Upper lobe of right lung (tissue), 1 donor: ENCODE measurements around the gene LRP4. TPM values are rescaled to one million over a fixed set of nuclear protein-coding genes. Genes with fewer than 3 reads are reported as not detected.

Experiments
- ATAC-seq: fragments of 200-7000 bp; cut with Tn5 transposase; one replicate; pipeline ENCODE4 v1.9.1; 2020; ENCODE audit warnings: mild to moderate bottlenecking, moderate library complexity
- DNase-seq: peaks from one replicate; pipeline ENCODE4 v3.0.0-alpha.2; 2020
- H3K27ac ChIP-seq: fragments of 200-600 bp; one replicate; pipeline ENCODE4 v1.8.0; 2022
- H3K27me3 ChIP-seq: fragments of 200-600 bp; one replicate; pipeline ENCODE4 v1.8.0; 2022; ENCODE audit warnings: mild to moderate bottlenecking
- H3K36me3 ChIP-seq: fragments of 200-600 bp; one replicate; pipeline ENCODE4 v1.8.0; 2022
- H3K4me1 ChIP-seq: fragments of 200-600 bp; one replicate; pipeline ENCODE4 v1.8.0; 2022
- H3K4me3 ChIP-seq: fragments of 200-600 bp; one replicate; pipeline ENCODE4 v1.8.0; 2022; ENCODE audit warnings: mild to moderate bottlenecking
- H3K9me3 ChIP-seq: fragments of 200-600 bp; one replicate; pipeline ENCODE4 v1.8.0; 2022
- CTCF ChIP-seq: fragments of 200-600 bp; IDR thresholded peaks from one replicate; pipeline ENCODE4 v1.8.0; 2022; ENCODE audit warnings: antibody characterized with exemption
- intact Hi-C: fragments of 100-400 bp; cut with DNase I; formaldehyde crosslinking; loops from one replicate; pipeline ENCODE4 v1.11.0; 2022
- total RNA-seq: library from RNA; stranded (reverse); fragmentation: NEBNext Ultra II Directional; extraction: Animal tissue kit (Norgen Biotek cat#: 25700); gene quantifications from one replicate; pipeline ENCODE4 v1.2.1, GENCODE V29; 2021
- donor health status: DM: no; HTN: yes; CAD: no; lungs with severe emphysema.

LRP4 gene
- total RNA-seq, 1 donor from 2014 or later = 14.0 TPM

GRCh38 chr11:46834821-46835220 lies 83.5 kb downstream of the LRP4 start:
- DNase-seq (no peak), ATAC-seq (no peak)
- peaks cover 5% of the 10 kb centered on the region for H3K4me1 ChIP-seq
- no peak overlapping the region for H3K27ac ChIP-seq
- no peak overlapping the region for H3K4me3 ChIP-seq
- intact Hi-C loops = no loop called here
- H3K27me3 ChIP-seq = no peaks in the 10 kb centered on the region
- no peaks in the 10 kb centered on the region for H3K36me3 ChIP-seq
- TF ChIP-seq CTCF = no peak
- no peaks in the 10 kb centered on the region for H3K9me3 ChIP-seq

GRCh38 chr11:46832511-46833214 lies 85.7 kb downstream of the LRP4 start:
- H3K4me1 ChIP-seq = peaks cover 1% of the 10 kb centered on the region
- TF ChIP-seq CTCF = no peak
- H3K27me3 ChIP-seq = no peaks in the 10 kb centered on the region
- no peaks in the 10 kb centered on the region for H3K36me3 ChIP-seq
- no peak for DNase-seq
- intact Hi-C loops = no loop called here
- ATAC-seq = no peak
- no peak overlapping the region for H3K4me3 ChIP-seq
- no peaks in the 10 kb centered on the region for H3K9me3 ChIP-seq
- no peak overlapping the region for H3K27ac ChIP-seq

GRCh38 chr11:46827995-46828394 lies 90.4 kb downstream of the LRP4 start:
- DNase-seq (no peak), ATAC-seq (no peak)
- TF ChIP-seq CTCF = no peak
- intact Hi-C loops = no loop called here
- Histone ChIP-seq H3K27me3 (no peaks in the 10 kb centered on the region), H3K4me3 (no peak overlapping the region), H3K9me3 (no peaks in the 10 kb centered on the region), H3K36me3 (no peaks in the 10 kb centered on the region), H3K4me1 (peaks cover 19% of the 10 kb centered on the region), H3K27ac (no peak overlapping the region)

- Histone ChIP-seq H3K36me3 (no peaks in the 10 kb centered on the region), H3K4me3 (peak overlapping the region; percentile 47), H3K4me1 (peaks cover 19% of the 10 kb centered on the region), H3K27ac (no peak overlapping the region), H3K9me3 (no peaks in the 10 kb centered on the region), H3K27me3 (no peaks in the 10 kb centered on the region)
- TF ChIP-seq CTCF = no peak
- DNase-seq (peak; percentile 90), ATAC-seq (peak; percentile 100)
- intact Hi-C loops = no loop called here
These were observed 91.9 kb downstream of the LRP4 start for GRCh38 chr11:46826310-46827044.

GRCh38 chr11:46808799-46809431 lies 109.4 kb downstream of the LRP4 start:
- H3K9me3 ChIP-seq = no peaks in the 10 kb centered on the region
- no peak overlapping the region for H3K4me3 ChIP-seq
- peak; percentile 21 for TF ChIP-seq CTCF
- H3K27me3 ChIP-seq = no peaks in the 10 kb centered on the region
- no peak for ATAC-seq
- H3K36me3 ChIP-seq = peaks cover 59% of the 10 kb centered on the region
- DNase-seq = no peak
- no peaks in the 10 kb centered on the region for H3K4me1 ChIP-seq
- intact Hi-C loops = no loop called here
- H3K27ac ChIP-seq = no peak overlapping the region

Other genes starting within 250 kb of the LRP4 start
- 62.8 TPM for gene ARHGAP1, start 217.9 kb downstream of the LRP4 start, total RNA-seq
- gene ZNF408, start 217.5 kb downstream of the LRP4 start, total RNA-seq = 9.3 TPM
- gene F2, start 199.3 kb downstream of the LRP4 start, total RNA-seq = not detected
- 56.3 TPM for gene CKAP5, start 72.3 kb downstream of the LRP4 start, total RNA-seq
- gene CSTPP1, start 18.2 kb upstream of the LRP4 start, total RNA-seq = 26.2 TPM